Vagina (tissue), 2 donors: ENCODE measurements around the gene CACNG5.

Experiments used
- POLR2AphosphoS5 ChIP-seq, 2 donors: sonication (generic); formaldehyde crosslinking; IDR thresholded peaks; one replicate each; pipeline ENCODE4 v1.9.0; 2017; ENCODE audit warnings: antibody characterized with exemption in 2 of 2, mild to moderate bottlenecking in 2 of 2, low read depth in 1 of 2; ENCODE audit not compliant: insufficient read depth in 1 of 2
- TF ChIP-seq, protein P1 (sequence below), 3 experiments: fragments of 450-650 bp in 2 of 3; fragments of 200-600 bp in 1 of 3; sonication (generic) in 1 of 3; IDR thresholded peaks; one replicate each; pipeline ENCODE4 v1.5.1; 2017 to 2019; ENCODE audit warnings: antibody characterized with exemption in 3 of 3, mild to moderate bottlenecking in 2 of 3, moderate library complexity in 2 of 3

DNA sequence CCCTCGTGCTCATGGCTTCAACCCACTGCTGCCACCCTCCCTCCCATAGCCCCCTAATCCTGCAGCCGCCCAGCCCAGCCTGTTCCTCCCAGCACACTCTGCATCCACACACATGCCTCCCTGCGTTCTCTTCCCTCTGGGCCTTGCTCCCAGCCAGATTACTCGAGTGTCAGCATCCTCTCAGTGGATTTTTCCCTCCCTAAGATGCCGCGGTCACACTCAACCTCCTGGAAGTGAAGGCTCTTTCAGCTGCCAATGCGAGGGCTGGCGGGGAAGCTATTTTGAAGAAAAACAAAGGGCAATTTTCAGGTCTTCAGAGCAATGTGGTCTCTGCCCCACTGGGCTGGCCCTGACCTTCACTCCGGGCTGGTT, 23.2 kb upstream of the CACNG5 start:
- TF ChIP-seq, protein P1, sequence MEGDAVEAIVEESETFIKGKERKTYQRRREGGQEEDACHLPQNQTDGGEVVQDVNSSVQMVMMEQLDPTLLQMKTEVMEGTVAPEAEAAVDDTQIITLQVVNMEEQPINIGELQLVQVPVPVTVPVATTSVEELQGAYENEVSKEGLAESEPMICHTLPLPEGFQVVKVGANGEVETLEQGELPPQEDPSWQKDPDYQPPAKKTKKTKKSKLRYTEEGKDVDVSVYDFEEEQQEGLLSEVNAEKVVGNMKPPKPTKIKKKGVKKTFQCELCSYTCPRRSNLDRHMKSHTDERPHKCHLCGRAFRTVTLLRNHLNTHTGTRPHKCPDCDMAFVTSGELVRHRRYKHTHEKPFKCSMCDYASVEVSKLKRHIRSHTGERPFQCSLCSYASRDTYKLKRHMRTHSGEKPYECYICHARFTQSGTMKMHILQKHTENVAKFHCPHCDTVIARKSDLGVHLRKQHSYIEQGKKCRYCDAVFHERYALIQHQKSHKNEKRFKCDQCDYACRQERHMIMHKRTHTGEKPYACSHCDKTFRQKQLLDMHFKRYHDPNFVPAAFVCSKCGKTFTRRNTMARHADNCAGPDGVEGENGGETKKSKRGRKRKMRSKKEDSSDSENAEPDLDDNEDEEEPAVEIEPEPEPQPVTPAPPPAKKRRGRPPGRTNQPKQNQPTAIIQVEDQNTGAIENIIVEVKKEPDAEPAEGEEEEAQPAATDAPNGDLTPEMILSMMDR (IDR thresholded peaks at IDR 0.05) = no peak
- TF ChIP-seq POLR2AphosphoS5 (IDR thresholded peaks at IDR 0.05; ENCODE audit: insufficient read depth in 1 of 2, low read depth in 1 of 2) = no peak
